Measurements from ENCODE around the gene MYLK. TPM values are rescaled to one million over a fixed set of nuclear protein-coding genes. Genes with fewer than 3 reads are reported as not detected.

MYLK gene
- total RNA-seq, 1 experiment from 2014 or later: 23.0 TPM

GRCh38 chr3:123652342-123652984, 231.7 kb downstream of the MYLK start:
- Histone ChIP-seq H3K36me3 (ENCODE audit: control insufficient read depth, insufficient read depth, low read length) (0 out of 2 replicates have a peak, but pooled peaks cover 1% of the 10 kb centered on the region), H3K27me3 (replicated peaks; ENCODE audit: control insufficient read depth, insufficient read depth, low read length) (no peaks in the 10 kb centered on the region), H3K4me3 (ENCODE audit: low read depth, low read length) (no peak overlapping the region), H3K4me1 (no peaks in the 10 kb centered on the region; the same call in 1 of the 2 replicates), H3K9me3 (no peaks in the 10 kb centered on the region)
- intact Hi-C loops (cut with micrococcal nuclease; ENCODE audit: unreplicated experiment): loop anchor here (1.0 to 10.0 kb wide), 4 partner anchors 50 to 332 kb away; no protein-coding TSS in a partner anchor
- ChIA-PET POLR2A (interaction anchor here (1.0 kb wide), 1 partner anchor 9 kb away, joined by 3 read pairs; no protein-coding TSS in a partner anchor), CTCF (interaction anchor here (0.6 to 2.5 kb wide), 14 partner anchors 10 to 327 kb away, joined by 3 to 39 read pairs (median 4); no protein-coding TSS in a partner anchor)
- Mint-ChIP-seq H3K27me3 (ENCODE audit: insufficient read depth, unreplicated experiment) (no peaks in the 10 kb centered on the region), H3K36me3 (ENCODE audit: insufficient read depth, unreplicated experiment) (no peaks in the 10 kb centered on the region), H3K27ac (ENCODE audit: unreplicated experiment) (no peak overlapping the region), H3K9me3 (ENCODE audit: unreplicated experiment) (no peaks in the 10 kb centered on the region), H3K4me3 (ENCODE audit: unreplicated experiment) (no peak overlapping the region), H3K4me1 (ENCODE audit: low read depth, unreplicated experiment) (peaks cover 15% of the 10 kb centered on the region)
- no TSS peak for BruUV-seq (replicated peaks)
- DNase-seq: peak; percentile 77 to 90
- TF ChIP-seq CTCF (IDR thresholded peaks at IDR 0.05; ENCODE audit: insufficient read depth in 1 of 2, low read depth in 1 of 2, low read length in 1 of 2, severe bottlenecking in 1 of 2, unreplicated experiment in 1 of 2): peak; percentile 87 to 96

GRCh38 chr3:123651449-123652341, 232.4 kb downstream of the MYLK start:
- H3K4me1 ChIP-seq: no peaks in the 10 kb centered on the region
- H3K36me3 Mint-ChIP-seq (ENCODE audit: insufficient read depth, unreplicated experiment): no peaks in the 10 kb centered on the region
- no peak for DNase-seq
- H3K27me3 Mint-ChIP-seq (ENCODE audit: insufficient read depth, unreplicated experiment): no peaks in the 10 kb centered on the region
- ChIA-PET CTCF (interaction anchor here (0.8 to 2.5 kb wide), 11 partner anchors 10 to 76 kb away, joined by 3 to 39 read pairs (median 6); no protein-coding TSS in a partner anchor), POLR2A (no interaction called here)
- no peaks in the 10 kb centered on the region for H3K27me3 ChIP-seq (replicated peaks; ENCODE audit: control insufficient read depth, insufficient read depth, low read length)
- BruUV-seq (replicated peaks): no TSS peak
- peaks cover 15% of the 10 kb centered on the region for H3K4me1 Mint-ChIP-seq (ENCODE audit: low read depth, unreplicated experiment)
- no peaks in the 10 kb centered on the region for H3K9me3 ChIP-seq
- intact Hi-C loops (cut with micrococcal nuclease; ENCODE audit: unreplicated experiment): loop anchor here (1.0 to 10.0 kb wide), 4 partner anchors 51 to 333 kb away; no protein-coding TSS in a partner anchor
- H3K4me3 ChIP-seq (ENCODE audit: low read depth, low read length): no peak overlapping the region
- no peak for TF ChIP-seq CTCF (IDR thresholded peaks at IDR 0.05; ENCODE audit: insufficient read depth in 1 of 2, low read depth in 1 of 2, low read length in 1 of 2, severe bottlenecking in 1 of 2, unreplicated experiment in 1 of 2)
- H3K27ac Mint-ChIP-seq (ENCODE audit: unreplicated experiment): no peak overlapping the region
- no peak overlapping the region for H3K4me3 Mint-ChIP-seq (ENCODE audit: unreplicated experiment)
- no peaks in the 10 kb centered on the region for H3K9me3 Mint-ChIP-seq (ENCODE audit: unreplicated experiment)
- no peaks in the 10 kb centered on the region for H3K36me3 ChIP-seq (ENCODE audit: control insufficient read depth, insufficient read depth, low read length)

GRCh38 chr3:123650101-123650500, 234.0 kb downstream of the MYLK start:
- POLR2A ChIA-PET: no interaction called here

More at GRCh38 chr3:123650101-123650500, 234.0 kb downstream of the MYLK start:
- CTCF ChIA-PET: no interaction called here
- Mint-ChIP-seq H3K9me3 (ENCODE audit: unreplicated experiment) (no peaks in the 10 kb centered on the region), H3K27ac (ENCODE audit: unreplicated experiment) (no peak overlapping the region), H3K4me1 (ENCODE audit: low read depth, unreplicated experiment) (peaks cover 15% of the 10 kb centered on the region), H3K27me3 (ENCODE audit: insufficient read depth, unreplicated experiment) (no peaks in the 10 kb centered on the region), H3K4me3 (ENCODE audit: unreplicated experiment) (no peak overlapping the region), H3K36me3 (ENCODE audit: insufficient read depth, unreplicated experiment) (no peaks in the 10 kb centered on the region)
- H3K27me3 ChIP-seq (replicated peaks; ENCODE audit: control insufficient read depth, insufficient read depth, low read length): no peaks in the 10 kb centered on the region
- no peaks in the 10 kb centered on the region for H3K36me3 ChIP-seq (ENCODE audit: control insufficient read depth, insufficient read depth, low read length)
- DNase-seq: no peak
- no peaks in the 10 kb centered on the region for H3K4me1 ChIP-seq
- no TSS peak for BruUV-seq (replicated peaks)
- intact Hi-C loops (cut with micrococcal nuclease; ENCODE audit: unreplicated experiment): loop anchor here (10.0 kb wide), 1 partner anchor 335 kb away; no protein-coding TSS in a partner anchor
- H3K9me3 ChIP-seq: no peaks in the 10 kb centered on the region
- TF ChIP-seq CTCF (IDR thresholded peaks at IDR 0.05; ENCODE audit: insufficient read depth in 1 of 2, low read depth in 1 of 2, low read length in 1 of 2, severe bottlenecking in 1 of 2, unreplicated experiment in 1 of 2): no peak
- H3K4me3 ChIP-seq (ENCODE audit: low read depth, low read length): no peak overlapping the region

All from Caco-2 (cell line).